ENCODE results near the gene CA7. TPM values are rescaled to one million over a fixed set of nuclear protein-coding genes. Genes with fewer than 3 reads are reported as not detected.
A peak's percentile ranks its signal among the peaks of the same experiment; 100 is the strongest.
"Not testable (repeated sequence)": the region's sequence is repeated elsewhere in the genome, so short reads cannot be mapped to it uniquely, and the experiment has no call there.

CA7 gene
- total RNA-seq, 2 donors from 2014 or later = not detected

DNA sequence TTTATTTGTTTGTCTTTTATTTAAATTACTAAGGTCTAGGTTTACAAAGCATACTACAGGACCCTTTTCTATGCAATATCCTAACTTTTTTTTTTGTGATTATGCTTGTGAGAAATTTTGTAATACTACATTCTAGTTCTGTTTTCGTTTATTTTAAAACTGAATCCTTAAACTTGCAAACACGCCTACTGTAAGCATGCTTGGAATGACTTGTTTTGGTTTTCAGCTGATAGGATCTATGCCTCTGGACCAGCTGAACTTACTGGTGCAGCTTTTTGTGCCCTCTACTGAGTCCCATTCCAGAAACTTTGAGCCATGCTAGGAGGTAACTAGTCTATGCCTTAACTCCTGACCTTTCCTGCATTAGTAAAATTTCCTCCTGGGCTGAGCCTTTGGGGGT lies 42.1 kb downstream of the CA7 start:
- no peak overlapping the region for H3K4me3 Mint-ChIP-seq
- H3K27me3 Mint-ChIP-seq = no peaks in the 10 kb centered on the region
- H3K27ac Mint-ChIP-seq = no peak overlapping the region
- peaks cover 30% of the 10 kb centered on the region for H3K4me1 Mint-ChIP-seq
- DNase-seq (no peak), ATAC-seq (no peak)
- no peaks in the 10 kb centered on the region for H3K9me3 ChIP-seq (ENCODE audit: control insufficient read depth, low read length, poor library complexity, severe bottlenecking)
- no peaks in the 10 kb centered on the region for H3K36me3 Mint-ChIP-seq (ENCODE audit: low read depth)

DNA sequence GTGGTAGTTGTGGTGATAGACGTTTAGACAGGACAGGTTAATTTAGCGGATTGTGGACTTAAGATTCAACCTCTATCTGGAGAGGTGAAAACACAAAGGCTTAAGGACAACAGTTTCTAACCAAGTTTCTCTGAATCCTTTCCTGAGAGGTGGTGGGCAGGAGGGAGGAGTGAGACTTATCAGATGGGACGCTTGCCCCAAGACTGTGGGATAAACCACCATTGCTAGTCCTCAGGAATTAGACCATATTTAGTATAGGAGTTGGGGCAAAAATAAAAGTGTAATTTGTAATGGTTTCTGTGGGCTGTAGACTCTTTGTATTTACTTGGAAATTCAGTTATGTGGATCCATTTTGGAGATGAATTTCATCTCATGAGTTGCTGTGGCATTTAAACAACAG lies 42.7 kb downstream of the CA7 start:
- ATAC-seq (no peak), DNase-seq (no peak)
- Mint-ChIP-seq H3K27me3 (no peaks in the 10 kb centered on the region), H3K36me3 (ENCODE audit: low read depth) (no peaks in the 10 kb centered on the region), H3K27ac (no peak overlapping the region), H3K4me3 (no peak overlapping the region), H3K4me1 (peaks cover 29% of the 10 kb centered on the region)
- no peaks in the 10 kb centered on the region for H3K9me3 ChIP-seq (ENCODE audit: control insufficient read depth, low read length, poor library complexity, severe bottlenecking)

DNA sequence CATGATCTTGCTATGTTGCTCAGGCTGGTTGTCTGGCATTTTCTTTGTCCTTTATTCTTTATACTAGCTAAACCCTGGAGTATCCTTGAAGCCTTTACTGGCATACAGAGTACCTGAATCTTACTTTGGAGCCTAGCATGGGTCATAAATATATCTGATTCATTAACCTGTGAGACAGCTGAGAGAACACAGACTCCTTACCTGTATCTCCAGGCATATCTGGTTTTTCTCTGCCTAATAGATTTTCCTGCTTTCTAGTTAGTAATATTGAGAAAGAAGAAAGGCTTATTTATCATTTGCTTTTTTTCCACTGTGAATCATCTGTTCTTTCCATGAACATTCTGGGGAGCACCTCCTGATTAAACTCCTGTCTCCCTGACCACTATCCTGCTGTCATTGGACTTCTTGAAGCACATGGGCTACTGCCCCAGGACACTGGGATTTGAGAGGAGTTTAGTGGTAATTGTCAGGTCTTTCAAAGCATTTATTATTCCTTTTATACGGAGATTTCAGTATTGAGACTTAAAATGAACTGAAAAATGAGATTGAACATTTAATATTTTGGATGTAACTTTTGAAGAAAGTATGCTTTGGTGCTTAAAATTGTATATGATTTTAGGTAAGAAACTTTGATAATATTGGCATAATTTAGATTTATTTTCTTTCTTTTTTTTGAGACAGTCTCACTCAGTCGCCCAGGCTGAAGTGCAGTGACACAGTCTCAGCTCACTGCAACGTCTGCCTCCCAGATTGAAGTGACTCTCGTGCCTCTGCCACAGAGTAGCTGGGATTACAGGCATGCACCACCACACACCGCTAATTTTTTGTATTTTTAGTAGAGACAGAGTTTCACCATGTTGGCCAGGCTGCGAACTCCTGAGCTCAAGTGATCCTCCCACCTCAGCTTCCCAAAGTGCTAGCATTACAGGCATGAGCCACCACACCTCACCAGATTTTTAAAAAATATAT lies 44.7 kb downstream of the CA7 start:
- H3K4me1 Mint-ChIP-seq = peaks cover 29% of the 10 kb centered on the region
- no peaks in the 10 kb centered on the region for H3K36me3 Mint-ChIP-seq (ENCODE audit: low read depth)
- ATAC-seq (no peak), DNase-seq (no peak)
- H3K4me3 Mint-ChIP-seq = no peak overlapping the region
- no peaks in the 10 kb centered on the region for H3K27me3 Mint-ChIP-seq
- H3K9me3 ChIP-seq (ENCODE audit: control insufficient read depth, low read length, poor library complexity, severe bottlenecking) = no peaks in the 10 kb centered on the region
- peak overlapping the region; percentile 32 for H3K27ac Mint-ChIP-seq

DNA sequence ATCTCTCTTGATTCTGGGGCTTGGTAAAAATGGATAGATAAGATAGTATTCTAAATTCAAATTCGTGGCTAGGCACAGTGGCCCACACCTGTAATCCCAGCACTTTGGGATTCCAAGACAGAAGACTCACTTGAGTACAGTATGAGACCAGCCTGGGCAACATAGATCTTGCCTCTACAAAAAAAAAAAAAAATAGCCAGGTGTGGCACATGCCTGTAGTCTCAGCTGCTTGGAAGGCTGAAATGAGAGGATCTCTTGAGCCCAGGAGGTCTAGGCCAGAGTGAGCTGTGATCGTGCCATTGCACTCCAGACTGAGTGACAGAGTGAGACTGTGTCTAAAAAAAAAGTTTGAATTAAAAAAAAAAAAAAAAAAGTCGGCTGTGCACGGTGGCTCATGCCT lies 45.4 kb downstream of the CA7 start:
- Mint-ChIP-seq H3K36me3 (ENCODE audit: low read depth) (no peaks in the 10 kb centered on the region), H3K27me3 (no peaks in the 10 kb centered on the region), H3K4me1 (peaks cover 31% of the 10 kb centered on the region), H3K4me3 (no peak overlapping the region), H3K27ac (no peak overlapping the region)
- no peak for DNase-seq
- no peaks in the 10 kb centered on the region for H3K9me3 ChIP-seq (ENCODE audit: control insufficient read depth, low read length, poor library complexity, severe bottlenecking)
- ATAC-seq = no peak

DNA sequence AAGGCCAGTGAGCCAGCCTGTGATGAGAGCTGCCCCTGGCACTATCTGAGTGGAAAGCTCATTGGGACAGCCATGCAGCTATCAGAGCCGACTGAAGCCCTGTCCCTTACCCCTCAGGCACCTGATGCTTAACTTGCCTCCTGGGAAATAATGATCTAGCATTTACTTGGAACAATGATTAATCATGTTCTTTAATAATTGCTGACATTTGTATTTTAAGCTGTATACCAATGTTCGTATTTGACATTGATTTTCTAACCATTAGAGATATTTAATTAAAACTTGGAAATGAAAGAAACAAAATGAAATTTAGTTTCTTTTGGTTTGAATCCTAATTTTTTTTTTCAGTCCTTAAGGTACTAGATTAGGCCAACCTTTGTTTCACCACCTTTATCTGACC lies 46.6 kb downstream of the CA7 start:
- Mint-ChIP-seq H3K27me3 (no peaks in the 10 kb centered on the region), H3K4me3 (no peak overlapping the region), H3K4me1 (peaks cover 30% of the 10 kb centered on the region), H3K27ac (no peak overlapping the region), H3K36me3 (ENCODE audit: low read depth) (no peaks in the 10 kb centered on the region)
- ATAC-seq = no peak
- no peaks in the 10 kb centered on the region for H3K9me3 ChIP-seq (ENCODE audit: control insufficient read depth, low read length, poor library complexity, severe bottlenecking)
- DNase-seq = no peak

DNA sequence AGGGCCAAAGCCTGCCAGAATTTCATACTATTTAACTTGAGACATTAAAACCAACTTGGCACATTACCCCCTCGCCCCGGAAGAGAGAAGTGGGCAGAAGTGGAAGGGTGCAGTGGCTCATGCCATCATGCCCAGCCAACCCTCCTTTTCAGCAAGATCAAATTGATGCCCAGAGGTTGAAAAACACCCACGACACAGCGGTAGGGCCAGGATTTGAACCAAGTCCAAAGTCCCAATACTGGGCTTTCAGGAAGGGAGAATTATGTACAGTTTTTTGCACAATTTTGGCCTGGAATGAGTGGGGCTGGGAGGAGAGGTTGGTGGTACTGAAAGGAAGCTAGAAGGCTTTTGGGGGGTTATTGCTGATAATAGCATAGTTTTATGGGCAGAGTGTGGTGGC lies 47.1 kb downstream of the CA7 start:
- no peak overlapping the region for H3K4me3 Mint-ChIP-seq
- no peaks in the 10 kb centered on the region for H3K36me3 Mint-ChIP-seq (ENCODE audit: low read depth)
- no peaks in the 10 kb centered on the region for H3K27me3 Mint-ChIP-seq
- peaks cover 30% of the 10 kb centered on the region for H3K4me1 Mint-ChIP-seq
- DNase-seq (no peak), ATAC-seq (no peak)
- no peaks in the 10 kb centered on the region for H3K9me3 ChIP-seq (ENCODE audit: control insufficient read depth, low read length, poor library complexity, severe bottlenecking)
- no peak overlapping the region for H3K27ac Mint-ChIP-seq

DNA sequence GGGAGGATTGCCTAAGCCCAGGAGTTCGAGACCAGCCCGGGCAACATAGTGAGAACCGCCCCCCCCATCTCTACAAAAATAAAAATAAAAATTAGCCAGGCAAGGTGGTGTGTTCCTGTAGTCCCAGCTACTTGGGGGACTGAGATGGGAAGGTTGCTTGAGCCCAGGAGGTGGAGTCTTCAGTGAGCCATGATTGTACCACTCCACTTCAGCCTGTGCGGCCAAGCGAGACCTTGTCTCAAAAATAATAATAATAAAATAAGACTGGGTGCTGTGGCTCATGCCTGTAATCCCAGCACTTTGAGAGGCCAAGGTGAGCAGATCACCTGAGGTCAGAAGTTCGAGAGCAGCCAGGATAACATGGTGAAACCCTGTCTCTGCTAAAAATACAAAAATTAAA lies 47.6 kb downstream of the CA7 start:
- no peak for ATAC-seq
- Mint-ChIP-seq H3K4me1 (peaks cover 27% of the 10 kb centered on the region), H3K27me3 (no peaks in the 10 kb centered on the region), H3K36me3 (ENCODE audit: low read depth) (no peaks in the 10 kb centered on the region), H3K27ac (no peak overlapping the region), H3K4me3 (no peak overlapping the region)
- no peak for DNase-seq
- H3K9me3 ChIP-seq (ENCODE audit: control insufficient read depth, low read length, poor library complexity, severe bottlenecking) = no peaks in the 10 kb centered on the region

DNA sequence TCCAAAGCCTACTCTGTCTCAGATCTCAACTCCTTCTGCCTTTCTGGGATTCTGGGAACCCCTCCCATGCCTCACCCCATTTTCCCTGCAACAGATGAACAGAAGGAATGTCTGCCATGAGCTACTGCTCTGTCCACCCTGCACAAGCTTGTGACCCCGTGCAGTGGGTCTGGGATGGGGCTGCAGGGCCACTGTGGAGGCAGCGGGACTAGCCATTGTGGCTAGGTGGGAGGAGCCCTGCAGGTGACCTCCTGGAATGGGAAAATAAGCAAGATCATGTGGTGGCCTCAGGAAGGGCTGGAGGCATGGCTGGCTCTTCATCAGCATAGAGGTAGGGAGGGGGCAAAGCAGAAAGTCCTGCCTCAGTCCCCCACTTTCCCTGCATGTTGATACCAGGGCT lies 49.8 kb downstream of the CA7 start:
- H3K4me3 Mint-ChIP-seq = no peak overlapping the region
- H3K27ac Mint-ChIP-seq = no peak overlapping the region

DNA sequence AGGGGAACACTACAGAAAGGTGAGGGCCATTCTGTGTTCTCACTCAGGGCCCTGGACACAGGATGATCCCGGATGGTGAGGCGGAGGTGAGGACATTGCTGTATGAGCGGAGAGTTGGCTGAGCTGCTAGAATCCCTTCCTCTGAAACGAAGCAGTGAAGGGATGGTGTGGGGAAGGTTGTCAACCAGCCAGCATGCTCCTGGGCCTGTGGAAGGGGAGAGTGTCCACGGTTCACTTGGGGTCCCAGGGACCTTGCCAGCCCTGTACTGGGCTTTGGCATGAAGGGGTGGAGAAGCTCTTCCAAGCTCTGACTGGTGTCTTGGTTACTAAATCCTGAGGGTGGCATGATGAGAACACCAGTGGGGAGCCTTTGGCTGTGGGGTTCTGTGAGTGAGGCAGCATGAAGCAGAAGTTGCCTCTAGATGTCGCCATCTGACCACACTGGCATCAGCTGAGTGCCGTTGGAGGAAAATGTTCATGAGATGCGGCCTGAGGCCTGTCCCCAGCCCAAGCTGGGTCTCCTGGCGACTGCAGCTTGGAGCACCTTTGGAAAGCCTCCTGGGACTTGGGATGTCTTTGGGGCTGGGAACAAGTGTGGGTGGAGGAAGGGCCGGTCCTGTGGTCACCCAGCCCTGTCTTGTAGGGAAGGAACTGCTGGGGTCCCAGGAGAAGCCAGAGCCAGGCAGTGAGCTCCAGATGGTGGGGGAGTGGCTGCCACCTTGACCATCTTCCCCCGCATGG lies 50.9 kb downstream of the CA7 start:
- peak; percentile 91 for ATAC-seq
- Mint-ChIP-seq H3K4me1 (peaks cover 17% of the 10 kb centered on the region), H3K27me3 (no peaks in the 10 kb centered on the region), H3K36me3 (ENCODE audit: low read depth) (no peaks in the 10 kb centered on the region), H3K4me3 (no peak overlapping the region), H3K27ac (peak overlapping the region; percentile 77)
- peak in 2 of 3 donors; percentile 14 to 39 for DNase-seq
- no peaks in the 10 kb centered on the region for H3K9me3 ChIP-seq (ENCODE audit: control insufficient read depth, low read length, poor library complexity, severe bottlenecking)

More for the DNA sequence above, 49.8 kb downstream of the CA7 start:
- H3K4me1 Mint-ChIP-seq = peaks cover 14% of the 10 kb centered on the region
- H3K9me3 ChIP-seq (ENCODE audit: control insufficient read depth, low read length, poor library complexity, severe bottlenecking) = no peaks in the 10 kb centered on the region
- ATAC-seq (no peak), DNase-seq (no peak)
- no peaks in the 10 kb centered on the region for H3K27me3 Mint-ChIP-seq
- no peaks in the 10 kb centered on the region for H3K36me3 Mint-ChIP-seq (ENCODE audit: low read depth)

DNA sequence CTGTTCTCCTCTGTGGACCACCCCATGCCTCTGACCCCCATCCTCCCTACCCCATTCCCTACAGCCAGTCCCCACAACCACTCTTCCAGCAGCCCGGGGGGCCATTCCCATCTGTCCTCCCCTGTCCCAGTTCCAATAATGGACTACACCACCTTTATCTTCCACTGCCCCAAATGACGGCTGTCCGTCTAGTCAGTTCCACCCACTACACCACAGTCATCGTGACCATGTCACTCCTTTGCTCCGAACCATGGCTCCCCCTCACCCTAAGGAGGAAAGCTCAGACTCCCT lies 51.4 kb downstream of the CA7 start:
- no peaks in the 10 kb centered on the region for H3K9me3 ChIP-seq (ENCODE audit: control insufficient read depth, low read length, poor library complexity, severe bottlenecking)
- ATAC-seq = no peak
- H3K36me3 Mint-ChIP-seq (ENCODE audit: low read depth) = no peaks in the 10 kb centered on the region
- DNase-seq = no peak
- H3K4me1 Mint-ChIP-seq = peaks cover 17% of the 10 kb centered on the region
- H3K4me3 Mint-ChIP-seq = no peak overlapping the region
- H3K27ac Mint-ChIP-seq = peak overlapping the region; percentile 77
- no peaks in the 10 kb centered on the region for H3K27me3 Mint-ChIP-seq

DNA sequence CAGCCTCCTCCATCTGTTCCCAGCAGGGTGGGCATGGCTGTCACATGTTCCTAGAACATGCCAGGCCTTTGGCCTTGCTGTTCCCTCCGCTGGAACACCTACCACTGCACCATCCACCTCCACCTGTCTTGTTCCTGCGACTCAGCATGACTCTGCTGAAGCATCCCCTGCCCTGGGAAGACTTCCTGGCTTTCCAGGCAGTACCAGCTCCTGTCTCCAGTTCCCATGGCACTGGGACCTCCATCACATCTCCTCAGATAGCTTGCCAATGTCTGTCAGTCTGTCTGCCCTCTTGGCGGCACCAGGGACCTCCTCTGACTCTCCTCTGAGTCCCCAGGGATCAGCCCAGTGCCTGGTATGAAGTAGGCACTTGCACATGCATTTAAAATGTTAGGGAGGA lies 51.8 kb downstream of the CA7 start:
- H3K27ac Mint-ChIP-seq = peak overlapping the region; percentile 77
- no peak for DNase-seq

DNA sequence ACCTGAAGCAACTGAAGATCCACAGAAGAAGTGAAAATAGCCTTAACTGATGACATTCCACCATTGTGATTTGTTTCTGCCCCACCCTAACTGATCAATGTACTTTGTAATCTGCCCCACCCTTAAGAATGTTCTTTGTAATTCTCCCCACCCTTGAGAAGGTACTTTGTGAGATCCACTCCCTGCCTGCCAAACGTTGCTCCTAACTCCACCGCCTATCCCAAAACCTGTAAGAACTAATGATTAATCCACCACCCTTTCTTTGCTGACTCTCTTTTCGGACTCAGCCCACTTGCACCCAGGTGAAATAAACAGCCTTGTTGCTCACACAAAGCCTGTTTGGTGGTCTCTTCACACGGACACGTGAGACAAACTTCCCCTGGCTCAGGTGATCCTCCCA lies 52.5 kb downstream of the CA7 start:
- not testable (repeated sequence) for H3K27me3 Mint-ChIP-seq; ATAC-seq; H3K27ac Mint-ChIP-seq; H3K36me3 Mint-ChIP-seq (ENCODE audit: low read depth); H3K4me3 Mint-ChIP-seq; H3K9me3 ChIP-seq (ENCODE audit: control insufficient read depth, low read length, poor library complexity, severe bottlenecking); DNase-seq
- H3K4me1 Mint-ChIP-seq = peaks cover 17% of the 10 kb centered on the region

More for the DNA sequence above, 51.8 kb downstream of the CA7 start:
- Mint-ChIP-seq H3K27me3 (no peaks in the 10 kb centered on the region), H3K4me3 (no peak overlapping the region), H3K4me1 (peaks cover 17% of the 10 kb centered on the region), H3K36me3 (ENCODE audit: low read depth) (no peaks in the 10 kb centered on the region)
- no peaks in the 10 kb centered on the region for H3K9me3 ChIP-seq (ENCODE audit: control insufficient read depth, low read length, poor library complexity, severe bottlenecking)
- no peak for ATAC-seq

DNA sequence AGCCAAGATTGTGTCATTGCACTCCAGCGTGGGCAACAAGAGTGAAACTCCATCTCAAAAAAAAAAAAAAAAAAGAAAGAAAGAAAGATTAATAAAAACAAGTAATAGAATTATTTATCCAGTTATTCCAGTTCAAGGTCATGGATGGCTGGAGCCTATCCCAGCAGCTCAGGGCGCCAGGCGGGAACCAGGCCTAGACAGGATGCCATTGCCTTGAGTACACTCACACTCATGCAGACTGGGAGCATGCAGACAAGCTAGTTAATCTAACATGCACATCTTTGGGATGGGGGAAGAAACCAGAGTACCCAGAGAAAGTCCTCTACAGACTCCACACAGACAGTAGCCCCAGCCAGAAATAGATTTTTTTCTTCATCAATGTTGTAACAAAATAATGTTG lies 54.0 kb downstream of the CA7 start:
- no peaks in the 10 kb centered on the region for H3K27me3 Mint-ChIP-seq
- H3K36me3 Mint-ChIP-seq (ENCODE audit: low read depth) = no peaks in the 10 kb centered on the region
- H3K4me3 Mint-ChIP-seq = no peak overlapping the region
- no peaks in the 10 kb centered on the region for H3K9me3 ChIP-seq (ENCODE audit: control insufficient read depth, low read length, poor library complexity, severe bottlenecking)
- ATAC-seq (no peak), DNase-seq (no peak)
- H3K4me1 Mint-ChIP-seq = peaks cover 13% of the 10 kb centered on the region
- H3K27ac Mint-ChIP-seq = no peak overlapping the region

DNA sequence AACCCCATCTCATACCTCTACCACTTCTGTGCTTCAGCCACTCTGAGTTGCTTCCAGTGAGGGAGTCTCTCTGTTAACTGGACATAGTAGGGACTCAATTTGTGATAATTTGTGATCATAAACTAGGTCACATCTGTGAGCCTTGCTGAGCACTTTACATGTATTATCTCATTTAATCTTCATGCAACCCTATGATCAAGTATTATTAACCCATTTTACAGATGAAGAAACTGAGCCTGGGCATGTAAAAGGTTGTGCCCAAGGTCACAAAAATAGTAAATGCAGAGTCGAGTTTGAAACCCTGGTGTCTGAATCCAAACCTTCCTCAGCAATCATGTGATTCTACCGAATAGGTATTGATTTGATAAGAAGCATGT lies 54.7 kb downstream of the CA7 start:
- Mint-ChIP-seq H3K4me3 (no peak overlapping the region), H3K27ac (no peak overlapping the region), H3K27me3 (no peaks in the 10 kb centered on the region), H3K4me1 (peaks cover 13% of the 10 kb centered on the region), H3K36me3 (ENCODE audit: low read depth) (no peaks in the 10 kb centered on the region)
- no peak for ATAC-seq
- no peak for DNase-seq
- H3K9me3 ChIP-seq (ENCODE audit: control insufficient read depth, low read length, poor library complexity, severe bottlenecking) = no peaks in the 10 kb centered on the region
